Neural progenitor cell (in vitro differentiated cells): Measurements from ENCODE around the gene OFD1. TPM values are rescaled to one million over a fixed set of nuclear protein-coding genes. Genes with fewer than 3 reads are reported as not detected.
A peak's percentile ranks its signal among the peaks of the same experiment; 100 is the strongest.
"Not testable (repeated sequence)": the region's sequence is repeated elsewhere in the genome, so short reads cannot be mapped to it uniquely, and the experiment has no call there.

Experiments
- DNase-seq: peaks from one replicate; pipeline ENCODE4 v3.0.0-alpha.2; 2016; ENCODE audit warnings: low spot score
- H2AFZ ChIP-seq: fragments of 200-600 bp; sonication (generic); replicated peaks from 2 replicates; pipeline ENCODE4 v1.6.1; 2016; ENCODE audit warnings: antibody characterized with exemption
- H3F3A ChIP-seq: fragments of 200-600 bp; sonication (generic); 2 replicates; pipeline ENCODE4 v1.6.1; 2016; ENCODE audit warnings: antibody characterized with exemption, low read depth
- H3K27ac ChIP-seq: fragments of 200-600 bp; sonication (generic); 2 replicates; pipeline ENCODE4 v1.5.1; 2016; ENCODE audit warnings: mild to moderate bottlenecking
- H3K27me3 ChIP-seq: fragments of 200-600 bp; sonication (generic); 2 replicates; pipeline ENCODE4 v1.6.1; 2016; ENCODE audit warnings: mild to moderate bottlenecking, moderate library complexity
- H3K36me3 ChIP-seq: fragments of 200-600 bp; sonication (generic); 2 replicates; pipeline ENCODE4 v1.5.1; 2016
- H3K4me1 ChIP-seq: fragments of 200-600 bp; sonication (generic); 2 replicates; pipeline ENCODE4 v1.6.1; 2016; ENCODE audit warnings: mixed run types
- H3K4me2 ChIP-seq: fragments of 200-600 bp; sonication (generic); 2 replicates; pipeline ENCODE4 v1.6.1; 2016
- H3K4me3 ChIP-seq: fragments of 200-600 bp; sonication (generic); 2 replicates; pipeline ENCODE4 v1.5.1; 2016
- H3K79me2 ChIP-seq: fragments of 200-600 bp; sonication (generic); 2 replicates; pipeline ENCODE4 v1.6.1; 2016; ENCODE audit warnings: low read depth
- H3K9ac ChIP-seq: fragments of 200-600 bp; sonication (generic); 2 replicates; pipeline ENCODE4 v1.6.1; 2016
- H3K9me3 ChIP-seq: fragments of 200-600 bp; sonication (generic); 2 replicates; pipeline ENCODE4 v1.5.1; 2016; ENCODE audit warnings: low read depth
- H4K20me1 ChIP-seq: fragments of 200-600 bp; sonication (generic); 2 replicates; pipeline ENCODE4 v1.6.1; 2016; ENCODE audit warnings: low read depth
- H3K27ac Mint-ChIP-seq: 3 replicates; pipeline ENCODE4 v1.8.0; 2021; ENCODE audit warnings: mixed read lengths
- H3K27me3 Mint-ChIP-seq: 2 replicates; pipeline ENCODE4 v1.8.0; 2022; ENCODE audit warnings: low read depth, mild to moderate bottlenecking, inconsistent platforms, moderate library complexity, mixed read lengths; ENCODE audit not compliant: insufficient read depth
- H3K36me3 Mint-ChIP-seq: 3 replicates; pipeline ENCODE4 v1.8.0; 2021; ENCODE audit warnings: mixed read lengths
- H3K4me1 Mint-ChIP-seq: 3 replicates; pipeline ENCODE4 v1.8.0; 2021; ENCODE audit warnings: mixed read lengths
- H3K4me3 Mint-ChIP-seq: 3 replicates; pipeline ENCODE4 v1.8.0; 2021; ENCODE audit warnings: mild to moderate bottlenecking, moderate library complexity, mixed read lengths
- H3K9me3 Mint-ChIP-seq: 3 replicates; pipeline ENCODE4 v1.8.0; 2020; ENCODE audit warnings: mixed read lengths
- CTCF ChIP-seq: fragments of 200-600 bp; sonication (generic); IDR thresholded peaks from 2 replicates; pipeline ENCODE4 v1.5.1; 2017; ENCODE audit warnings: antibody characterized with exemption, mild to moderate bottlenecking
- EZH2 ChIP-seq: fragments of 200-600 bp; sonication (generic); IDR thresholded peaks from 2 replicates; pipeline ENCODE4 v1.6.1; 2017; ENCODE audit warnings: antibody characterized with exemption, mild to moderate bottlenecking, moderate library complexity
- EZH2phosphoT487 ChIP-seq: fragments of 200-600 bp; sonication (generic); IDR thresholded peaks from 2 replicates; pipeline ENCODE4 v1.6.1; 2017; ENCODE audit warnings: antibody characterized with exemption
- total RNA-seq: library from RNA; depleted of rRNA; stranded (reverse); fragments of >200 nt; gene quantifications from 2 replicates; pipeline ENCODE4 v1.2.3, GENCODE V29; 2015; ENCODE audit warnings: low replicate concordance

Gene OFD1
- total RNA-seq, 1 donor from 2014 or later = 36.0 TPM

GRCh38 chrX:13721371-13721770 is 13.2 kb upstream of the OFD1 start:
- Mint-ChIP-seq H3K36me3 (peaks cover 29% of the 10 kb centered on the region), H3K27ac (no peak overlapping the region), H3K4me1 (peaks cover 23% of the 10 kb centered on the region), H3K27me3 (no peaks in the 10 kb centered on the region), H3K9me3 (peaks cover 17% of the 10 kb centered on the region), H3K4me3 (no peak overlapping the region)
- Histone ChIP-seq H3K27ac (no peak overlapping the region), H3K9ac (no peak overlapping the region), H4K20me1 (no peaks in the 10 kb centered on the region), H2AFZ (no peak overlapping the region), H3K9me3 (no peaks in the 10 kb centered on the region), H3K36me3 (no peaks in the 10 kb centered on the region), H3K27me3 (no peaks in the 10 kb centered on the region), H3K79me2 (peaks cover 13% of the 10 kb centered on the region), H3F3A (no peaks in the 10 kb centered on the region), H3K4me1 (no peaks in the 10 kb centered on the region), H3K4me2 (no peak overlapping the region), H3K4me3 (no peak overlapping the region)
- DNase-seq = no peak
- no peak for TF ChIP-seq EZH2
- no peak for TF ChIP-seq CTCF
- TF ChIP-seq EZH2phosphoT487 = no peak

DNA sequence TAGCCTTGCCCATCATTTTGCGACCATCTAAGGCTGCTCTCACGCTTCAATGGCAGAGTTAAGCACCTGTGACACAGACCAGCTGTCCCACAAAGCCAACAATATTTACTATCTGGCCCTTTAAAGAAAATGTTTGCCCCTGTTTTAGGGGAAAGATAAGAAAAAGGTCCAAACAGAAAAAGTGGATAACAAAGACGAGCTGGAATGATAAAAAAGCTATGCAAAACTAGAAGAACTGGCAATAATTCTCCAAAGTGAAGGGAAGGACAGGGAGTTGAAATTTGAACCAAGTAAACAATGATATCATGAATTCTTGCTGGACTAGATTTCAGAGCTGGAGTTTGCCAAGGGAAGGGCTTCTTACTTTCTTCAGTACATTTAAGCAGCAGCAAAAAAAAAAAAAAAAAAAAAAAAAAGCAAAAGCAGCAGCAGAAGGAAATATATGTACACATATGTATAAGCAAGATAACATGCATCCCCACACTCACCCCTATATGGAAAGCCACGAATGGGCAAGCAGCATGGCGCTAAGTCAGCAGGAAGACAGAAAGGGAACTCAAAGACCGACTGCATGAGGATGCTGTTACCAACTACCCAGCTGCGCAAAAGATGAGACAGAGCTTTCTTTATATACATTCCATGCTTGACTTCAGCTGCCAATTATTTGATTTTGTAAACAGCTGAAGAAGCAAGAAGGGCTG is 12.6 kb upstream of the OFD1 start:
- H3K4me3 ChIP-seq = no peak overlapping the region
- Mint-ChIP-seq H3K4me3 (no peak overlapping the region), H3K27me3 (no peaks in the 10 kb centered on the region), H3K36me3 (peaks cover 32% of the 10 kb centered on the region), H3K27ac (no peak overlapping the region), H3K9me3 (peaks cover 22% of the 10 kb centered on the region), H3K4me1 (peaks cover 23% of the 10 kb centered on the region)
- DNase-seq = no peak
- H3K36me3 ChIP-seq = no peaks in the 10 kb centered on the region
- no peaks in the 10 kb centered on the region for H3K27me3 ChIP-seq
- no peaks in the 10 kb centered on the region for H3F3A ChIP-seq
- no peak overlapping the region for H3K9ac ChIP-seq
- no peaks in the 10 kb centered on the region for H3K4me1 ChIP-seq
- TF ChIP-seq EZH2phosphoT487 (no peak), CTCF (no peak), EZH2 (no peak)
- no peaks in the 10 kb centered on the region for H4K20me1 ChIP-seq
- no peak overlapping the region for H3K27ac ChIP-seq
- no peaks in the 10 kb centered on the region for H3K9me3 ChIP-seq
- H3K79me2 ChIP-seq = peaks cover 13% of the 10 kb centered on the region
- no peak overlapping the region for H3K4me2 ChIP-seq
- no peak overlapping the region for H2AFZ ChIP-seq

DNA sequence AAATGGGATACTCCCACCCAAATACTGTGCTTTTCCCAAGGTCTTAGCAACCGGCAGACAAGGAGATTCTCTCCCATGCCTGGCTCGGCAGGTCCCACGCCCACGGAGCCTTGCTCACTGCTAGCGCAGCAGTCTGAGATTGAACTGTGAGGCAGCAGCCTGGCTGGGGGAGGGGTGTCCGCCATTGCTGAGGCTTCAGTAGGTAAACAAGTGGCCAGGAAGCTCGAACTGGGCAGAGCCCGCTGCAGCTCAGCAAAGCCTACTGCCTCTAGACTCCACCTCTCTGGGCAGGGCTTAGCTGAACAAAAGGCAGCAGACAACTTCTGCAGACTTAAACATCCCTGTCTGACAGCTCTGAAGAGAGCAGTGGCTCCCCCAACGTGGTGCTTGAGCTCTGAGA is 9.7 kb upstream of the OFD1 start:
- H3K36me3 Mint-ChIP-seq = peaks cover 47% of the 10 kb centered on the region
- not testable (repeated sequence) for H3K4me3 Mint-ChIP-seq

GRCh38 chrX:13726583-13726982 is 8.0 kb upstream of the OFD1 start:
- peaks cover 50% of the 10 kb centered on the region for H3K79me2 ChIP-seq
- H2AFZ ChIP-seq, H3K27ac Mint-ChIP-seq, H3K4me2 ChIP-seq, H3K4me1 ChIP-seq, H3K9me3 ChIP-seq, H3F3A ChIP-seq, H3K36me3 ChIP-seq, H3K4me3 Mint-ChIP-seq, H4K20me1 ChIP-seq, H3K4me3 ChIP-seq, H3K27me3 Mint-ChIP-seq, DNase-seq, H3K4me1 Mint-ChIP-seq, H3K27me3 ChIP-seq, H3K27ac ChIP-seq, H3K9ac ChIP-seq: not testable (repeated sequence)
- Mint-ChIP-seq H3K9me3 (peaks cover 50% of the 10 kb centered on the region), H3K36me3 (peaks cover 49% of the 10 kb centered on the region)

More for the DNA sequence above, 9.7 kb upstream of the OFD1 start:
- peaks cover 34% of the 10 kb centered on the region for H3K79me2 ChIP-seq
- not testable (repeated sequence) for H4K20me1 ChIP-seq, H3F3A ChIP-seq, H3K27ac Mint-ChIP-seq, H3K9ac ChIP-seq, H3K4me1 ChIP-seq, H3K4me2 ChIP-seq, H3K27me3 Mint-ChIP-seq, H2AFZ ChIP-seq, H3K36me3 ChIP-seq, H3K27ac ChIP-seq, H3K4me1 Mint-ChIP-seq, H3K27me3 ChIP-seq, H3K9me3 ChIP-seq, H3K4me3 ChIP-seq
- peaks cover 48% of the 10 kb centered on the region for H3K9me3 Mint-ChIP-seq
- DNase-seq = peak; percentile 32

- not testable (repeated sequence) for H3K4me3 ChIP-seq, H3K36me3 ChIP-seq, H3F3A ChIP-seq, H3K27ac Mint-ChIP-seq, H3K9me3 ChIP-seq, H3K4me3 Mint-ChIP-seq, H3K27ac ChIP-seq, DNase-seq, H3K27me3 Mint-ChIP-seq, H3K9ac ChIP-seq, H4K20me1 ChIP-seq, H2AFZ ChIP-seq, H3K4me2 ChIP-seq, H3K27me3 ChIP-seq, H3K4me1 ChIP-seq
- peaks cover 14% of the 10 kb centered on the region for H3K4me1 Mint-ChIP-seq
- peaks cover 70% of the 10 kb centered on the region for H3K79me2 ChIP-seq
- H3K36me3 Mint-ChIP-seq = peaks cover 42% of the 10 kb centered on the region
- H3K9me3 Mint-ChIP-seq = peaks cover 40% of the 10 kb centered on the region
Observed at GRCh38 chrX:13730523-13730922, 4.0 kb upstream of the OFD1 start.
